ENCODE data around the gene DIAPH2. TPM values are rescaled to one million over a fixed set of nuclear protein-coding genes. Genes with fewer than 3 reads are reported as not detected.
"Not testable (repeated sequence)": the region's sequence is repeated elsewhere in the genome, so short reads cannot be mapped to it uniquely, and the experiment has no call there.

The DIAPH2 gene
- total and polyA plus RNA-seq, 10 donors = 2.5 to 32.1 (median 17.7) TPM

DNA sequence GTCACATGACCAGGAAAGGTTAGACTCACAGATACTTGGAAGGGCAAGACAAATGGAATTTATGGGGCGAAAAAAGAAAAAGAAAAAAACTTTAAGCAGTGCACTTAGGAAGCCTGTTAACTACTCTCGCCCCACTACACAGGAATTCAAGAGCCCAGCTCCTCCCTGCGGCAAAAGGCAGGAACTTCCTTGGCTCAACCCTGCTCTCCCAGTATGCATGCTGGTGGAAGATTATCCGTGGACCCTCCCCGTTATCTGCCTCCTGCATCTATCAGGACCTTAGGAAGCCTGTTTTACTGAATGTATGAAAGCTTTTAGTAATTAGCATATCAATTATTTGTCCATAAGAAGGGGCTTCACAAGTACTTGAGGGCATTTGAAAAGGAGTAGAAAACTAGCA lies 158.9 kb downstream of the DIAPH2 start:
- Histone ChIP-seq H3K4me1 (no peaks in the 10 kb centered on the region), H3K27ac (no peak overlapping the region), H3K36me3 (no peaks in the 10 kb centered on the region), H3K9me3 (no peaks in the 10 kb centered on the region), H3K27me3 (replicated peaks in 1 of 7) (no peaks in the 10 kb centered on the region), H3K4me3 (no peak overlapping the region)
- 52 to 90% (median 83%) methylated on average over 5 of the region's 5 CpGs for WGBS, 5 donors
- no peak for TF ChIP-seq POLR2AphosphoS5 (IDR thresholded peaks at IDR 0.05)
- TF ChIP-seq POLR2A (IDR thresholded peaks at IDR 0.05) = no peak
- no peak for TF ChIP-seq CTCF (IDR thresholded peaks at IDR 0.05 in 8 of 11, conservative IDR thresholded peaks at IDR 0.05 in 3 of 11)
- no peak for DNase-seq
- intact Hi-C loops (cut with DNase I; ENCODE audit: low total_unique reads) = no loop called here

DNA sequence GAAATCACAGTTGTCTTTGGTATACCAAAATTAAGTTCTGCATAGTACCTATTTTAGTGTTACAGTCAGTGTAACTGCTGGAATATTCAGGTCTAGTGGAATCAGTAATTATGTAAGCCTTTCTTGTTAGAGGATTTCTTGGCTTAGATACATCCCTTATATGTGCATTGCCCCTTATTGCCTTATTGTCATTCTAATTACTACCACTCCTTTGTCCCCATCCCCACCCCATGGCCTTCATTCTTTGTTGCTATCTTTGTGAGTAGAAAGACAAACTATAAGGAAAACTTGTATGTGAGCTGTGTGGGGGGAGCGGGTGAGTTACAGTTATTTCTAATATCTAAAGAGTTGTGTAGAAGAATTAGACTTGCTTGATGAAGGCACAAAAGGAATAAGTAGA lies 162.2 kb downstream of the DIAPH2 start:
- intact Hi-C loops (cut with DNase I; ENCODE audit: low total_unique reads) = no loop called here
- Histone ChIP-seq H3K27me3 (replicated peaks in 1 of 7) (no peaks in the 10 kb centered on the region), H3K9me3 (no peaks in the 10 kb centered on the region), H3K27ac (no peak overlapping the region), H3K4me3 (no peak overlapping the region), H3K36me3 (no peaks in the 10 kb centered on the region), H3K4me1 (no peaks in the 10 kb centered on the region)
- DNase-seq = no peak
- WGBS, 5 donors = 63 to 100% (median 98%) methylated on average over 1 of the region's 1 CpG
- TF ChIP-seq POLR2A (IDR thresholded peaks at IDR 0.05) (no peak), CTCF (IDR thresholded peaks at IDR 0.05 in 8 of 11, conservative IDR thresholded peaks at IDR 0.05 in 3 of 11) (no peak), POLR2AphosphoS5 (IDR thresholded peaks at IDR 0.05) (no peak)

- intact Hi-C loops (cut with DNase I; ENCODE audit: low total_unique reads); H3K27ac ChIP-seq: not testable (repeated sequence)
- WGBS, 5 donors = 96 to 100% (median 99%) methylated on average over 4 of the region's 4 CpGs
Measured at GRCh38 chrX:96859422-96859821, 174.8 kb downstream of the DIAPH2 start.

GRCh38 chrX:96861218-96861617 lies 176.6 kb downstream of the DIAPH2 start:
- DNase-seq = no peak
- Histone ChIP-seq H3K36me3 (no peaks in the 10 kb centered on the region), H3K9me3 (no peaks in the 10 kb centered on the region), H3K4me3 (no peak overlapping the region), H3K27me3 (replicated peaks in 1 of 7) (no peaks in the 10 kb centered on the region), H3K4me1 (peaks cover 0 to 6% (median 0%) of the 10 kb centered on the region in 6 donors), H3K27ac (no peak overlapping the region)
- intact Hi-C loops (cut with DNase I; ENCODE audit: low total_unique reads) = no loop called here
- WGBS, 5 donors = 45 to 61% (median 52%) methylated on average over 3 of the region's 3 CpGs
- no peak for TF ChIP-seq POLR2A (IDR thresholded peaks at IDR 0.05)
- no peak for TF ChIP-seq CTCF (IDR thresholded peaks at IDR 0.05 in 8 of 11, conservative IDR thresholded peaks at IDR 0.05 in 3 of 11)
- TF ChIP-seq POLR2AphosphoS5 (IDR thresholded peaks at IDR 0.05) = no peak

More at GRCh38 chrX:96859422-96859821, 174.8 kb downstream of the DIAPH2 start:
- not testable (repeated sequence) for H3K4me1 ChIP-seq; H3K4me3 ChIP-seq; H3K9me3 ChIP-seq; H3K27me3 ChIP-seq (replicated peaks in 1 of 7); DNase-seq; H3K36me3 ChIP-seq

DNA sequence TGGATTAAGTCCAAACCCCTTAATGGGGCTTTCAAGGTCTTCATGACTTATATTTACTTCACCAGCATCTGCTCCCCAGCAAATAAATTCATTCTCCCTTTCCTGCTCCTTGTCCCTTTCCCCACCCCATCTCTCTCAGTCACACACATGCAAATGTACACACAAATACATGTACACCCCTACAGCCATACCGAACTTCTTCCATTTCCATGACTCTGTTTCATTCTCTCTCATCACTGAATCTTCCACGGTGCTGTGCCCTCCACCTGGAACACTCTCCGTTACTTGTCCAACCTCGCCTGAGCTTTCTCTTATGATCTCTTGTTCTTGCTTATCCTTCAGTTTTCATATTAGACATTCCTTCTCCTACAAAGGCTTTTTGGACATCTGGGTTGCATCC lies 177.0 kb downstream of the DIAPH2 start:
- no peak overlapping the region for H3K27ac ChIP-seq
- no peak for TF ChIP-seq POLR2AphosphoS5 (IDR thresholded peaks at IDR 0.05)
- no peak for TF ChIP-seq CTCF (IDR thresholded peaks at IDR 0.05 in 8 of 11, conservative IDR thresholded peaks at IDR 0.05 in 3 of 11)
- TF ChIP-seq POLR2A (IDR thresholded peaks at IDR 0.05) = no peak
- H3K9me3 ChIP-seq = no peaks in the 10 kb centered on the region
- H3K4me3 ChIP-seq = no peak overlapping the region
- 78 to 94% (median 87%) methylated on average over 4 of the region's 4 CpGs for WGBS, 5 donors
- no peaks in the 10 kb centered on the region for H3K36me3 ChIP-seq
- peaks cover 0 to 6% (median 0%) of the 10 kb centered on the region in 6 donors for H3K4me1 ChIP-seq
- H3K27me3 ChIP-seq (replicated peaks in 1 of 7) = no peaks in the 10 kb centered on the region
- intact Hi-C loops (cut with DNase I; ENCODE audit: low total_unique reads) = no loop called here
- no peak for DNase-seq

Data from spleen (tissue), 11 donors.